ENCODE measurements around the gene SLC25A21.

GRCh38 chr14:37195327-37195726 is 22.9 kb upstream of the SLC25A21 start:
- no peak for TF ChIP-seq POLR2A (IDR thresholded peaks at IDR 0.05)
- no peak for TF ChIP-seq CTCF (IDR thresholded peaks at IDR 0.05)
- TF ChIP-seq EP300 (IDR thresholded peaks at IDR 0.05): no peak
- TF ChIP-seq POLR2AphosphoS5 (IDR thresholded peaks at IDR 0.05): no peak

All from suprapubic skin (tissue), 4 donors.